HCT116 (cell line): ENCODE measurements around the gene TSC22D3.

Experiments used
- EZH2 ChIP-seq: fragments of 200-600 bp; sonication (generic); IDR thresholded peaks from 2 replicates; pipeline ENCODE4 v1.6.1; 2017; ENCODE audit warnings: antibody characterized with exemption, mixed run types
- POLR2A ChIP-seq: IDR thresholded peaks from 2 replicates; pipeline ENCODE4 v1.7.0; 2011; ENCODE audit warnings: borderline replicate concordance; ENCODE audit not compliant: insufficient read depth, insufficient read length; ENCODE audit errors: extremely low read depth
- TF ChIP-seq, protein P1 (sequence below), 3 experiments: fragments of 200-600 bp in 1 of 3; sonication (generic) in 1 of 3; IDR thresholded peaks in 2 of 3; conservative IDR thresholded peaks in 1 of 3; 2 replicates each; pipeline ENCODE4 v1.5.1; 2012 to 2017; ENCODE audit warnings: low read depth in 2 of 3, low read length in 2 of 3, antibody characterized with exemption in 1 of 3, borderline replicate concordance in 1 of 3, control low read depth in 1 of 3, mild to moderate bottlenecking in 1 of 3, mixed read lengths in 1 of 3, mixed run types in 1 of 3, moderate library complexity in 1 of 3; ENCODE audit not compliant: insufficient read depth in 1 of 3

DNA sequence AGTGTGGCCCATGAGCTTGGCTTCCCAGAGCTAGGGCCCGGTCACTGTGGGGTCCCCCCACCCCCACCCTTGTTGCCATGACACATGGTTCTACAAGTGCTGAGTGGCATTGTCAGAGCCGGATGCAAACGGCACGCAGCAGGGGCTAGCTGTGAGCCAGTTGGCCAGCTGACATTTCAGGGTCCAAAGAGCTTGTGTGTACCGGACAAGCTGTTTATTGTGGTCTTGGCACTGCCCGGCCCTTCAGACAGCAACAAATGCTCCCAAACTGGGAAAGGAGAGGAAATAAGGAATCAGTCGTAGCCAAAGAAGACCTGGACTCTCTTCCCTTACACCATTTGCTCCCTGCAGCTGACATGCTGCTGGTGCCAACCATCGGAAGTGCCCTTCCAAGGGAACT lies 36.8 kb downstream of the TSC22D3 start:
- TF ChIP-seq, protein P1, sequence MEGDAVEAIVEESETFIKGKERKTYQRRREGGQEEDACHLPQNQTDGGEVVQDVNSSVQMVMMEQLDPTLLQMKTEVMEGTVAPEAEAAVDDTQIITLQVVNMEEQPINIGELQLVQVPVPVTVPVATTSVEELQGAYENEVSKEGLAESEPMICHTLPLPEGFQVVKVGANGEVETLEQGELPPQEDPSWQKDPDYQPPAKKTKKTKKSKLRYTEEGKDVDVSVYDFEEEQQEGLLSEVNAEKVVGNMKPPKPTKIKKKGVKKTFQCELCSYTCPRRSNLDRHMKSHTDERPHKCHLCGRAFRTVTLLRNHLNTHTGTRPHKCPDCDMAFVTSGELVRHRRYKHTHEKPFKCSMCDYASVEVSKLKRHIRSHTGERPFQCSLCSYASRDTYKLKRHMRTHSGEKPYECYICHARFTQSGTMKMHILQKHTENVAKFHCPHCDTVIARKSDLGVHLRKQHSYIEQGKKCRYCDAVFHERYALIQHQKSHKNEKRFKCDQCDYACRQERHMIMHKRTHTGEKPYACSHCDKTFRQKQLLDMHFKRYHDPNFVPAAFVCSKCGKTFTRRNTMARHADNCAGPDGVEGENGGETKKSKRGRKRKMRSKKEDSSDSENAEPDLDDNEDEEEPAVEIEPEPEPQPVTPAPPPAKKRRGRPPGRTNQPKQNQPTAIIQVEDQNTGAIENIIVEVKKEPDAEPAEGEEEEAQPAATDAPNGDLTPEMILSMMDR (IDR thresholded peaks at IDR 0.05 in 2 of 3, conservative IDR thresholded peaks at IDR 0.05 in 1 of 3; ENCODE audit: borderline replicate concordance in 1 of 3, insufficient read depth in 1 of 3, low read depth in 2 of 3, low read length in 2 of 3): no peak
- no peak for TF ChIP-seq POLR2A
- TF ChIP-seq EZH2: no peak
